Activated CD4-positive, alpha-beta T cell treated with anti-CD3 and anti-CD28 coated beads for 24 hours (primary cell): ENCODE data around the gene CYREN.

ENCODE experiments used
- DNase-seq, 2 donors: peaks; one replicate each; pipeline ENCODE4 v3.0.0-alpha.2; 2020; ENCODE audit warnings: low read depth in 2 of 2

CYREN gene

DNA sequence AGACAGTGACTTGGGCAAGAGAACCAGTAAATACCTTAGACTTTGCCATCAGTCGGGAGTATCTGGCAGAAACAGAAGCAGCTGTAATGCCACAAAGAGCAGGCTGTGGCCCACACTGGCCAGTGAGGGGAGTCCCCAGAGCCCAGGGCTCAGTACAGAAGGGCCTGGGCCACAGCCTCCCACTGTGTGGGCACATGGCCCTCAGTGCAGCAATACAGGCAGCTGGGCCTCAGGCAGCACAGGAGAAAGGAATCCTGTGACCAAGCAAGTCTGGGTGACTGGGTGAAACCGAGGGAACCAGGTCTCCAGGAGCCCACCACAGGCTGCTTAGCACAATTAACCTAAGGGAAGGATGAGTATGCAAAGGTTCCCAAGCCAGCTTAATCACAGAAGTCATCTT is 26.8 kb upstream of the CYREN start:
- no peak for DNase-seq

DNA sequence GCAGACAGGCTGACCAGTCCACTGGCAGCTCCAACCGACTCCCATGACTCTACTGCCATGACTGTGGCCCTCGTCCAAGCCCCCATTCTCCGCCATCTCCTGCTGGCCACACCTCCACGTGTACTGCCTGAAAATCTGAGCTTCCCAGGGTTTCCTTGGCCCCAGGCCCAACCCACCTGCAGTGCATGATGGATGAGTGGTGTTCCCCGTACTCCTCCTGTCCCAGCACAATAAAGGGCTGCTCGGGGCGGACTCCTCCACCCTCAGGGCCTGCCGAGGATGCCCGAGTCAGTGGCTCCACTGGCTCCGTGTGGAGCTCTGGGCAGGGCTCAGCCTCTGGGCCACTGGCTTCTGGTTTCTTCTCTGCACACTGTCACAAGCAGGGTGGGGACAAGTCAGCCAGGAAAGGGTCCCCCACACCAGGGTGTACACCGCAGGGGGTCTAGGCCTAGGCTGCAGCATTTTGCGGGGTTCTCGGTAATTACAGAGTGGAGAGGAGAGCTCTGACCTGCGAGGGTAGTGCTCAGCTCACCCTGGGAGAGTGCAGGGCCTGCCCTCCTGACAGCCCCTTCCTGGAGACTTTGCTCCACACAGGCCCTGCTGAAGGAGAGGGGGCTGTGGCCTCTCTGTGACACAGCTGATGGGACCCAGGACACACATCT is 25.6 kb upstream of the CYREN start:
- DNase-seq, result no peak

DNA sequence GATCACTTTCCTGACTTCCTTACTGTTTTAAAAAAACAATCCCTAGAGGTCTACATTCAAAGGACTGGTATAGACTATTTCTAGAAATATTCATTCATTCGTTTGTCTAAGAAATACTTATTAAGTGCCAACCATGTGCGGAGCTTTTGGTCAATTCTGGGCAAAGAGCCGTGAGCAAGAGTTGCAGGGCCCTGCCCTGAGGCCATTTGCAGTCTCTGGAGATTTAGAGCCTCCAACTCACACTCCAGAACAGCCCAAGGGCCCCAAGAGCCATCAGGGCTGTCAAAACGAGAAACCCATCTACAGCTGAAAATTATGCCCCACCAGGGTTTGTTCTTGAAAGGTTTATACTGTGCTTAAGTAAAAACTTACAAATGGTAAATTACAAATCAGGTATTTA is 24.6 kb upstream of the CYREN start:
- DNase-seq, result no peak

DNA sequence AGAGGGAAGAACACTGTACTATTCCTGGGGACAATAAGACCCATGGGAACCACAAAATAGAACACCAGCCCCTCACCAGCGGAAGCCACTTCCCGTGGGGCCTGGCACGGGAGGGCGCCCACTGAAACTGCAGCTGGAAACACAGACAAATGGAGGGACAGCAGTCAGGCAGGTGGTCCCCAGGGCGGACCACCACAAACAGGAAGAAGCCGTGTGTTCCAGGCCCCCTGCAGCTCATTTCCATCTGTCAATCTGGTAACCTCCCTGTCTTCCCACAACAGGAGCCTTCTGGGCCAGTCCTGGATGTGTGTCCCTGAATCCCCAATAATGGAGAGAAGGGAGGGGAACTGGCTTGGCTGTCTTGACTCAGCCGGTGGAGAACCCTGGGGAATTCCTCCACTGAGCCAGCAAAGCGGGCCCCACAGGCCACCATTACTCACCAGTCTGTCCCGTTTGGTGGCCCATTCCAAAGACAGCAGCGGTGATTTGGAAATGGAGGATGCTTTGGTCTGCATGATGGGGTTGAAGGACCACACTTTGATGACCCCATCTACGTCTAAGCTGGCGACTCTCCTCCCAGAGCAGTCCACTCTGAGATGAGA is 24.1 kb upstream of the CYREN start:
- DNase-seq, result no peak

DNA sequence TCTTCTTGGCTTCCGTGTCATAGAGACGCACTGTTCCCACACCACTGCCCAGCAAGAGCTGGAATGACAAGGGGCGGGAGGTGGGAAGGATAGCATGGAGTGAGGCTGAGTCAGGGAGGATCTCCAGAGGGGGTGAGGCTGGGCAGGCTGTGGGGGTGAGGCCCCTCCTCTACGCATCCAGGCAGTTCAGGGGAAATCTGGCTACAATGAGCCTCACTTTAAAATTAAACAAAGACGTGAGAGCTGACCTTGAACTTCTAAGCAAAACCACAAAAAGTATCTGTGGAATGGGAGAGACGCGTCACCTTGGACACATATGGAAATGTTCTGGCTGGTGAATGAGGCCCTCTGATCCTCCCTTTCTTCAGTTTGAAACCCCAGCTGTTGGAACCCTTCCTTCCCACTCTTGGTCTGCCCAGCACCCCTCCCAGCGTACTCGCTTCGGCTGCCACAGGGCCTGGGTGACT is 23.1 kb upstream of the CYREN start:
- DNase-seq, result no peak

DNA sequence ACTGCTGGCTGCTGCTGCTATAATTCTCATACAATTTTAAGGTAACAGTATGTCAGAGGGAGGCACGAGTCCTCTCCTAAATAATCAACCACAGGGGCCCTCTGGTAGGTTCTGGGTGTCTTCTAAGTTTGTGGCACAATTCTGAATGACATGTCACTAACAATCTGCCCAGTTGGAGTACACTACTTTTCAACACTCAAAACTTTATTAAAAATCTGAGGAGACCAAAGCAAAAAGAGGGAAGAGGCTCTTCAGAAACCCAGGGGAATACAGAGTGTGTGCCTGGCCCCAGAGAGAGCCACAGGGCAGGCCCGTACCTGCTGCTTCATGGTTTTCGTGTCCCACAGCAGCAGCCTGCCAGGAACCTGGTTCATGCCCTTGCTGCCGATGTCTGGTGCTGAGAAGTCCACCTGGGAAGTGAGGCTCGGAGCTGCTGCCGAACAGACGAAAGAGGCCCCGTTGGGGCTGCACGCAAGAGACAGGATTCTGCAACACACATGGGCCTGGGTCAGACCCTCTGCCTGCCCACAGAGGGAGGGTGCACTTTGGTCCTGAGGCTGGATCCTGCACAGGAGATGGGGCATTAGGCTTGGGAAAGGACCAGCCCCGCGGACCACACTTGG is 22.5 kb upstream of the CYREN start:
- no peak for DNase-seq

DNA sequence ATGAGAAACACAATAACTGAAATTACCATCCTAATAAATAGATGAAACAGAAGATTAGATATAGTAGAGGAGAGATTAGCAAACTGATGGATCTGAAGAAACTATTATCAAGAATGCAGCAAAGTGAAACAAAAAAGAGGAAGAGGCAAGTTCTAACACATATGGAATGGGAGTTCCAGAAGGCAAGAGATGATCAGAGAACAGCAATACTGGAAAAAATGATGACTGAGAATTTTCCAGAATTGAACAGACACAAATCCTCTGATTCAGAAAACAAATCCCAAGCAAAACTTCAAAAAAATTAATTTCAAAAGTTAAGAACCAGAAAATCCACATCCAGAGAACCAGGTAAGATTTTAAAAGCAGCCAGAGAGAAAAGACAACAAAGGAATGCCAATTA is 20.2 kb upstream of the CYREN start:
- no peak for DNase-seq

DNA sequence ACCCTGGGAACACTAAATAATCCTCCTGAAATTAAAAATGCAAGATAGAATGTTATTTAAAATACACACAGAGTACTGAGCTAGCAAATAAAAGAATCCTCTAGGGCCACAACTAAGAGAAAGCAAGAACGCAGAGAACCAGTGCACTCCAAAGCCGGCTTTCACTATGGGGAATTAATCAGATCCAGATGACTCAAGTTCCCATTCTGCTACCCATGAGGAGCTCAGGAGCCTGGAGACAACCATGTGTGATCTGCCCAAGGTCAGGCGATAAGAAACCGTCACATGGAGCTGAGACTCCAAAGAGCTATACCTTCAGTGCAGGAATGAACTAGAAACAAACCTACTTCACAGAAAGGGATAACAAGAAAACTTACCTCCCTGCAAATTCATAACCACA is 19.5 kb upstream of the CYREN start:
- no peak for DNase-seq

DNA sequence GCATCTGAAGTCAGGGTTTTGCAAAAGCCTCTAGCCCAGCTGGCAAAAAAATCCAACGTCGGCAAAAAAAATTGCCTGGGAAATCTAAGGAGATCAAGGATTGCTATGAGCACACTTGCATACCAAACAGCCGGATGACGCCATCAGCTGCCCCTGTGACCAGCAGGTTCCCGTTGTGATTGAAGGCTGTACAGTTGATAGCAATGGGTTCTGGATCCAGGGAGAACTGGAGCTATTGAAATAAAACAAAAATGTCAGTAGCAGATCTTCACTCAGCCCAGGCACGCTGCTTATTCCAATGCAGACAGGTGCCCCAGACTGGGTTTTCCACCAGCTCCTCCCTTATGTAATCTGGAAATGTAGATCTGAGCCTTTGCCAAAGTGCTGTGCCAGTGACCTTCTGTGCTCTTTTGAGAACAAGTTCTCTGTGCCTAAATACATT is 18.7 kb upstream of the CYREN start:
- DNase-seq, result no peak

DNA sequence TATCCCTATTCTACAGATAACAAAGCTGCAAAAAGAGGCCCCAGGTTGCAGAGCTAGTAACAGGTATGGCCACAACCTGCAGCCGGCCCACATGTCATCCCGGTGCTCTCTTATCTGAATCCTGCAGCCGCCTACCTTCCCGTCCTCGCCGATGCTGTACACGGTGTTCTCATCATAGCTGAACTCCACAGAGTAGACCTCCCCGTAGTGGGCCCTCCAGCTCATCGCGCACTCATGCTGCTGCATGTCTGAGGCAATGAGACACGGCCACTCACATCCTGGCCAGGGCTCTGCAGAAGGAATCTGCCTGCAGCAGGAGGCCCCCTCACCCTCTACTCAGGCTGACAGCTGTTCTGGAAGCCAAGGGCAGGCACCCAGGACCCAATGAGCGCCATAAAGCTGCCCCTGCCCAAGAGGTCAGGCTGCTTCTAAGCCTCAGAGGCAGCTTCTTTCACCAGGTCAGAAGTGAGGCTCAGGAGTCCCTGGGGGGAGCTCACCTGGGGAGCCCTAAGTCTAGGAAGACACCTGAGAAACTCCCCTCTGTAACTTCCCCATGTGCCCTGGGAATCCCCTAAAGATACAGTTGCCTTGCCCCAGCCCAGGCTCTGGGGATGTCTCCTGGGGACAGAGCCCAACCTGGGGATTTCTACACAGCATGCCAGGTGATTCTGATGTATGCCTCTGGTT is 17.9 kb upstream of the CYREN start:
- no peak for DNase-seq

DNA sequence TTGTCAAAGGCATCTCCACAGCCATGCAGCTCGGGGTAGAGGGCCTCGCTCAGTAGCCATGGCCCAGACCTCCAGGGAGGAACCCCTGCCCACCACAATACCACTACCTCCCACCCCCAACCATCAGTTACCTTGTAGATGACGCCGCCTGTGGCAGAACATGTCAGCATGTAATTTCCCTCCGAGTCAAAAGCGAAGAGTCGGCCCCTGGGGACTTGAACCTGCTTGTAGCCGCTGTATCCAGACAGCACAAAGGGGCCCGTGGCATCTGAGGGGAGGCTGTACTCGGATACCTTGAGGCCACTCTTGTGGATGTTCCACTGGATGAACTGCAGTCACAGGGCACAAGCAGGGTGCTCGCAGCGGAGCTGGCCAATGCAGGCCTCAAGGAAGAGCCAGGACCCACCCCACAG is 16.3 kb upstream of the CYREN start:
- DNase-seq, result no peak

DNA sequence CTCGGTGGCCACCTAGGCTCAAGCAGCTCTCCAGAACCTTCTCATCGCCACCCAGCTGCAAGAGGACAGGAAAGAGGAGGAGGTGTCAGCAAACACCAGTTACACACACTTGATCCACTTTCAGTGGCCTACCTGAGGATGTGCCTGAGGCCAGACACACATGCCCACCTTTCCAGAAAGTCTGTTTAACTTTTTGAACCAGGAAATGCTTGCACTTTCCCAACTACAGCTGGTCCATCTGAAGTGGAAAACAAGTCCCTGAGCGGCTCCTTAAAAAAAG is 15.7 kb upstream of the CYREN start:
- no peak for DNase-seq

DNA sequence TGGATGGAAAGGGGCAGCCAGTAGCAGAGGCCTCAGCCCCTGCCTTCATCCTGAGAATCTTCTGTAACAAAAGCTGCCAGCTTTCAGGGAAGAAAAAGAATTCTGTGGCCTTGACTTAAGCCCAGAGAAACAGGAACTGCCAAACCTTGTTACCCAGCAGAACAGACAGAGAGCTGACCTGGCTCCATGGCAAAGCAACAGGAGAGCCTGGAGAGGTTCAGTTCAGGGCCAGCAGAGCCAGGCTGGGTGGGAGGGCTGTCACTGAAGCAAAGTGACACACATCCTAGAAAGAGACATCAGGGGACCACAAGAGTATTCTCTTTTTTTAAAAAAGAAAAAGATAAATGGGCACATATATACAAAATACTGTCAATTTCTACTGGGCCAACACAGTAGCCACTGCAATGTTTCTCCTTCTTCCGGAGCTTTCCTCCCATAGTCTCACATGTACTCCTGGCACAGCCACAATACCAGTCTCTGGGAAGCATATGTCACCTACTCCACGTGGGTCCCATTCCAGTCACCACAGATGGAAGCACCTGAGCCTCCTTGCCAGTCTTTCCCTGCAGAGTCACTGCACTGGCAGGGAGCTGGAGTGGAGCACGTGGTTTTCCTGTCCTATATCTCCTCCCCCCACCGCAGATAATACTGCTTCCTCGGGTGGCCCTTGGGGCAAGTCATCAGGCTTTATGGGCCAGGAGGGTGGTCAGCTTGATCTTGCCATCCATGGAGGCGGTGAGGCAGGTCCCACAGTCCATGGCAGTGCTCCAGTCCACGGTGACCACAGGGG is 15.2 kb upstream of the CYREN start:
- DNase-seq, result no peak

DNA sequence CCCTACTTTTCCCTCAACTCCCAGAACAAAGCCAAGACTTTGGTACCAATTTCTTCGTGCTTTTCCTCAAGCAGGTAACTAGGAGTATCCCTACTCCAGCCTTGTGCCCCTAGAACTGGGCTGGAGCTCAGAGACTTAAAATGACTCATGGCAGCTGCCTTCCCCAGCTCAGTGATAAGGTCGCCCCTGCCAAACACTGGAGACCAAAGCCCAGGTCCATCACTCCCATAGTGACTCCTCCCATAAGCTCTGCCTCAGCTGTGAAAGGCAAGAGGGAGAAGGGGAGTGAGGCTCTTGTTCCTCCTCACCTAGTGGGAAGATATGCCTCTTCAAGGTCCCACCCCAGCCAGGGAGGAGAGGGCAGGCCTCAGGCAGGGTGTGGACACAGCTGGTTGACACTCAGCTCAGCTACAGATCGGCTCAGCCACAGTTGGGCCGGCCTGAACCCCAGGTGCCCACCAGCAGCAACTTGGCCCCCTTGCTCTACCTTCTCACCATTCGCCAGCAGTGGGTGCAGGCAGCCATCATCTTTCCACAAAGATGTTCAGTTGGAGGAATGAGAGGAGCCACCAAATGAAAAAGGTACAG is 13.8 kb upstream of the CYREN start:
- DNase-seq, result no peak

DNA sequence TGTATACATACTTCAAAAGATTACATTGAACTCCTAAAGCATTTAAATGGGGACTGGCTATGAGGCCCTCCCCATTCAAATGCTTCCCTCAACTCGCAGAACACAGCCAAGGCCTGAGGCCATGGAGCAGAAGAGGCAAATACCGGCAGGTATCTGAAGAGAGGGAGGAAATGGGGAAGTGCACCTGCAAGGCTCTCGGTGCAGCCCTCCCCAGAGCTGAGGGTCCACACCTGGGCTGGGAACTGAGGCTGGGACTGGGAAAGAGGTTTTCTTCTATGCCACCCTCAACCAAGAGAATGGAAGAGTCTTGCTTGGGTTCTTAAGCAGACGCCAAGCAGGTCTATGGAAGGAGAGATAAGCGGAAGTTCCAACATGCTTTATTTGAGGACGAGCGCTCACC is 13.0 kb upstream of the CYREN start:
- DNase-seq, result no peak

DNA sequence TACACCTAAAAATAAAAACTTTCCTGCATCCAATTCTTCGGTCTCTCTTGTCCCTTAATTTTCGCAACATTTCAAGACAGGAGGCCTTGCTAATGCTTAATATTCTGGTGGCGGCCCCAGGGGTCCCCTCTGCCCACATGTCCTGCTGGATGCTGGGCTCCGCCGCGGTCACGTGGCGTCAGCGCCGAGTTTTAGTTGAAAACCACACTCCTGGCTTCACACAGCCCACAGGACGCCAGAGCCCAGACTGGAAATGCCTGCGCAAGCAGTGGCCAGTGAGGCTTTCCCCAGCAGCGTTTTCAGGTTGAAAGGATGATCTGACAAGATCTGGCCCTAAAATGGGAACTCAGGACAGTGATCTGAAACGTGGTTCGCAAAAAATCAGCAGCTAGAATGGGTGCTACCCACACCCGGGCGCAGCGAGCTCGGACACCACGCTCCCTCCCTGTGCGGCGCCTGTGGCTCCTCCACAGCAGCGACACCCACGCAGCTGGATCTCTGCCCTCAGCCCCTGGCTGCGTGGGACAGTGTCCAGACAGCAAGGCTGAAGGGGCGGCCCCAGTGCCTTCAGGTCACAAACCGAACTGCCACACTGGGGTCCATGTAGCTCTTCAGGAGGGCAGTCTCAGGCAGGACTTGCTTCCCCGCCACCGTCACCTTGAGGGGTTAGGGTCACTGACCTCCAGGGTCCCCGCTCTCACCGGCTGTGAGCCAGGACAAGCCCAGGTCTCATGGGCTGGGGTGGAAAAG is 11.6 kb upstream of the CYREN start:
- DNase-seq, result no peak

DNA sequence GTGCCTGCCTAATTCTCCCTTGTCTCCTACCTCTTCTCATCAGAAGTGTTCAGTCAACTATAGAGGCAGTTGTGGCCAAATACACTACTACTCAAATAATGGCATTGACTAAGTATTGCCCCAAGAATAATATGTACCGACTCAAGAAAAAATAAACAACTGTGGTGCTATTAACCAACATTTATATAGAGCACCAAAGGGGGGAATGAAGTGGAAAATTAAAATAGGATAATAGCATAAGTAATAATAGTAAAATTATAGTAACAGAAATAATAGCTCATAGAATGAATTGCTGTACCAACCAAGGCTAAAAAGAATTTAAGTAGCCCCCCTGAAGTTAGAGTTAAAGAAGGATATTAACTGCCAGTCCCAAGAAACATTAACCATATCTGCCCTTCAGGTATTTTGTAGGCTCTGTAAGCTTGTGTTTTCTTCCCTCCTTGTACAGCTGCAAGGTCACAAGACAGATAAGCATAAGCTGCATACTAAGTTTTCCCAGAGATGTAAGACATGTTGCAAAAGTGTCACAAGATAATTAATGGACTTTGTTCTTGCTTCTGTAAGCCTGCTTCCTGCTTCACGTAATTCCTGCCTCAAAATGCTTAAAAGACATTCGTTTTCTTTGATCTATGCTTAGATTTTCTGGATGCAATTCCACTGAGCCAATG is 10.9 kb upstream of the CYREN start:
- DNase-seq, result no peak

DNA sequence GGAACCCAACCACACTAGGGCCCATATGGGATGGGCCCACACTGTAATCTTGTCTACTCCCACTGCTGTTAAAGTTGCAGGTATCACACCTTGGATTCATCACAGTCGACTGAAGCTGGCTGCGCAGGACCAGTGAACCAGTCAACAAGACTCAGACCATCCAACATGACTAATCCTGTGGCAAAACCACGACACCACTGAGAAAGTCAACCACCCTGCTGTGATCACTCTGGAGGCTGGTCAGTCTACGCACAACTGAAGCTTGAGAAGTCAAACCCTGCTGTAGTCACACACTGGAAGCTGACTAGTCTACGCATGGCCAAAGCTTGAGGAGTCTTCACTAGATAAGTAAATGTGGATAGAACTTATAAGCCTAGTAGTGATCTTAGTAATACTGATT is 9.6 kb upstream of the CYREN start:
- no peak for DNase-seq

DNA sequence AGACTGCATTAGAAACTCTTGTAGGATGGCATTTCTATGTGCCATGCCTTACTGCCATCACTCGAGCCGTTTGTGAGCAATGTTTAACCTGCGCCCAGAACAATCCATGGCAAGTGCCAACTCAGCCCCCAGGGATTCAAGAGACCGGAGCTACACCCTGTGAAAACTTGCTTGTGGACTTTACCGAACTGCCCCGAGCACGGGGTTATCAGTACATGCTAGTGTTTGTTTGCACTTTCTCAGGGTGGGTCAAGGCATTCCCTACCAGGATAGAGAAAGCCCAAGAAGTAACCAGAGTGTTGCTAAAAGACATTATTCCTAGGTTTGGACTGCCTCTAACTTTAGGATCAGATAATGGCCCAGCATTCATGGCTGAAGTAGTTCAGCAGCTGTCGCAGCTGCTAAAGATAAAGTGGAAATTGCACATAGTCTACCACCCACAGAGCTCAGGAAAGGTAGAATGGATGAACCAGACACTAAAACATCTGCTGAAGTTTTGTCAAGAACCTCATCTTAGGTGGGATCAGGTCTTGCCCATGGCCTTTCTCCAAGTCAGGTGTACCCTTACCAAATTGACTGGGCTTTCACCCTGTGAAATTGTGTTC is 8.9 kb upstream of the CYREN start:
- DNase-seq, result no peak

DNA sequence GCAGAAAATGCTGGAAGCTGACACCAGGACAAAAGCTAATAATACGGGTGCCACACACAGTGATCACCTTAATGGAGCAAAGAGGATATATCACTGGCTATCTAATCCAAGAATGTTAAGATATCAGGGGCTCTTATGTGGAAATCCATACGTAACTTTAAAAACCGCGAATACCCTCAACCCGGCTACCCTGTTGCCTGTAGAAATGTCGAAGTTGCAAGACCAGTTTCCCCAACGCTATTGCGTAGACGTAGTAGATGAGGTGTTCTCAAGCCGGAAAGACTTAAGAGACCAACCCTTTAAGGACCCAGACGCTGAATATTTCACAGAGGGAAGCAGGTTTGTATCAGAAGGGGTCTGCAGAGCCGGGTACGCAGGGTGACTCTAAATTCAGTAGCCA is 7.9 kb upstream of the CYREN start:
- DNase-seq, result no peak
